ENCODE data around the gene PYGM. TPM values are rescaled to one million over a fixed set of nuclear protein-coding genes. Genes with fewer than 3 reads are reported as not detected.
A peak's percentile ranks its signal among the peaks of the same experiment; 100 is the strongest.

Gene PYGM
- total RNA-seq, 1 experiment from 2014 or later: 0.45 TPM

DNA sequence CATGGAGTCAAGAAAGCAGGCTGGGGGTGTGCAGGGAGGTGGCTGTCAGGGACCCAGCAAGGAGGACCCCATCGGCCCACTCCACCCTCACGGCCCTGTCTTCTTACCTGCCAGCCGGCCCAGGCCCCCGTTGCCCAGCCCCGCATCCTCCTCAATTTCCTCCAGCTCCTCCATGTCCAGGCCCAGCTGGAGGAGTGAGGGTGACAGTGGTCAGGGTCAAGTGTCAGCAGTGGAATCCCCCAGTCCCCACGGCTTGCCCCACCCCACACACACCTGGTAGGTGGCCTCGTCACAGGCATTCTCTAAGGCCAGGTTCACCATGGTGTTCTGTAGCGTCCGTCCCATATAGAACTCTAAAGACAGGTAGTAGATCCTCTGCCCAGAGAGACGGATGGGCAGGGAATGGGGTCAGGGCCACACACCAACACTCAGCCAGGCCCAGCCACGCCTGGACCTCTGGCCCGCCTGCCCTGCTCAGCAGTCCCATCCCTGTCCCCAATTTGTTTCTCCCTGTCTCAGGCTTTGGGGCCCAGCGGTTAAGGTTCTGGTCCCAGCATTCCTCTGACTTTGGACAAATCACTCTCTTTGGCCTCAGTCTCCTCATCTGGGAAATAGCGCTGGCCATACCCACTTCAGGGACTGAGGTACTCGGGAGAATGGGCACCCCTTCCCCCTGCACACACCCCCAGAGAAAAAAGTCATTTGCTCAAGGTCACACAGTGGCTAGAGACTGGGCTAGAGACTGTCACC is 1.3 kb downstream of the PYGM start:
- peaks cover 37% of the 10 kb centered on the region for H3K36me3 ChIP-seq
- no peaks in the 10 kb centered on the region for H3K9me3 ChIP-seq (replicated peaks)
- no peak overlapping the region for H3K27ac ChIP-seq
- H3K27me3 ChIP-seq (replicated peaks): no peaks in the 10 kb centered on the region
- H3K4me3 ChIP-seq: no peak overlapping the region
- peaks cover 30% of the 10 kb centered on the region for H3K4me1 ChIP-seq (replicated peaks)
- no peak for DNase-seq (ENCODE audit: low read depth in 1 of 2, low spot score in 2 of 2)

DNA sequence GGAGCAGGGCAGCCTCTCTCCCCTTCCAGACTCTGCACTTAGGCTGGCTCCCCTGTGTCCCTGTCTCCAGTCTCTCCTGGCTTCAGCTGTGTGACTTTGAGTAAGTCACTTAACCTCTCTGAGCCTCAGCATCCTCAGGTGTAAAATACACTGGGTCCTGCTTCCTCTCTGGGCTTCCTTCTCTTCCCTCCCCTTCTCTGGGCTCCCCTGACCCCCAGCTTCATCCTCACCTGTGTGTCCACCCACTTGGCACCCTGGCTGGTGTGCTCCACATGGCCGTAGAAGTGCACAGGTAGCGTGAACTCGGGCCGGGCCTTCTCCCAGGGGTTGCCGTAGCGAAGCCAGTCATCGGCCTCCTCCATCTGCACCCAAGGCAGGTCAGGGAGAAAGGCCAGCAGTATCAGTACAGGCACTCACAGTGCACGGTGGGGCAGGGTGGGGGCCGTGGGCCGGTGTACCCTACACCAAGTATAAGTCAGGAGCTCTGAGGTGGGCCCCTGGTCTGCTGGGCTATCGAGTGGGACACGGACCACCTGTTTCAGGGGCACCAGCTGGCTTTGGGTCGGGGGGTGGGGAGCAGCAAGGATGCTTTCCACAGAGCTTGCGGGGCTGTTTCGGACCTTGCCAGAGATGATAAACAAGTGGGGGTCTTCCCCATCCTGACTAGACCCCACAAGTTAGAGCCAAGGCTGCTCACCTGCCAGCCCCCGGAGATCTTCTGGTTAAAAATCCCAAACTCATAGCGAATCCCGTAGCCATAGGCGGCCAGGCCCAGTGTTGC is 2.0 kb downstream of the PYGM start:
- Histone ChIP-seq H3K4me1 (replicated peaks) (peaks cover 22% of the 10 kb centered on the region), H3K9me3 (replicated peaks) (no peaks in the 10 kb centered on the region), H3K27ac (no peak overlapping the region), H3K27me3 (replicated peaks) (no peaks in the 10 kb centered on the region), H3K4me3 (no peak overlapping the region), H3K36me3 (peaks cover 29% of the 10 kb centered on the region)
- DNase-seq (ENCODE audit: low read depth in 1 of 2, low spot score in 2 of 2): peak in 1 of 2 experiments; percentile 52

DNA sequence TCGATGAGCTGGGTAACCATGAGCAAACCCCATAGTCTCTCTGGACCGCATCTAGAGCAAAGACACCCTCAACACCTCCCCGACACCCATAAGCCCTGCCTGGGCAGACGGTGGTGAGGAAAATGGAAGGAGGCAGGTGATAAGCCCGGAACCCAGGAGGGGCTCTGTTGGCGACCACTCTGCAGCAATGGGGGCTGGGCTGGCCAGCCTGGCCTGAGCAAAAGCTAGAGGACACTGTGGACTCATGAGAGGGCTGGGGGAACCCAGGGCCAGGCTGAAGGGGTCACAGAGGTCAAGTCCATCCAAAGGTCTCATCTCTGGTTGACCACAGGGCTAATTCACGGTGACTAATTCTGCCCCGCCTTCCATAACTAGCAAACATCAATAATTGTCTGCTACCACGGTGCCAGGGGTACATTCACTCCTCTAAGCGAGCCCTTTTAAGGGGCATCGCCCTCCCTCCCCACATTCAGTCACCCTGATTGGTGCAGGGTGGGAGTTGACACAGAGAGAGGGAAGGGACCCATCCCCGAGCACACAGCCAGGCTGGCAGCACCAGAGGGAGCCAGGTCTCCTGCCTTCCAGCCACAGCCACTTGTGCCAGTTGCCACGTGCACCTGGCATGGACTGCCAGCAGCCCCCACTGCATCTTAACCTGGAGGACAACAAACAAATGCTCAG is 4.0 kb downstream of the PYGM start:
- H3K4me3 ChIP-seq: no peak overlapping the region
- no peak overlapping the region for H3K27ac ChIP-seq
- no peak for DNase-seq (ENCODE audit: low read depth in 1 of 2, low spot score in 2 of 2)
- H3K36me3 ChIP-seq: peaks cover 13% of the 10 kb centered on the region
- H3K4me1 ChIP-seq (replicated peaks): 0 out of 2 replicates have a peak, but pooled peaks cover 9% of the 10 kb centered on the region
- H3K27me3 ChIP-seq (replicated peaks): no peaks in the 10 kb centered on the region
- H3K9me3 ChIP-seq (replicated peaks): no peaks in the 10 kb centered on the region

DNA sequence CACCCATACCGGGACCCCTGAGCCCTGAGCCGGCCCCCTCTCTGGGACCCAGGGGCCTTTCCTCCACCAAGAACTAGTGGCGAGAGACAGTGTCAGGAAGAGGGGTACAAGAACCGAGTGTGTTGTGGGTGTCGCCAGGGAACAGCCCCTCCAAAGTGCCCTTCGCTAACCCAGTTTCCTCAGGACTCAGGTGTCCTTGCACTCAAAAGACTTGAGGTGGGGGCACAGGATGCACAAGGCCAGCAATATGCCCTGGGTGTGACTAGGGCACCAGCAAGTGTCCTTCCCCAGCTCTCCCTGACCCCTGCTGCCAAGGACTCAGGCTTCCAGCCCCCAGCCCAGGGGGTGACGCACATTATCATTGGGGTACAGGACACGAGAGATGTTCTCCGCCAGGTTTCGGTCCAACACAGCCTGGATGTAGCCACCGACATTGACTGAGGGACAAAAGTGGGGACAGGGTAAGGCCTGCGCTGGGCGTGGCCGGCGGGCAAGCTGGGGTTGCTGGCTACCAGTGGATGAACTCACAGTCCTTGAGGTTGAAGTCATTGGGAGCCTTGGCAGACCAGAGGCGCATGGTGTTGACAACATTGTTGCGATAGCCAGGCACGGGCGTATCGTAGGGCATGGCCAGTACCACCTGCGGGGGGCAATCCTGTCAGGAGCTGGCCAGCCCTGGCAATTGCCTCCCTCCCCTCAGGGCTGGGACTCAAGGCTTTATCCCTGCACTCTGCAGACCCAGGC is 4.7 kb downstream of the PYGM start:
- H3K36me3 ChIP-seq: peaks cover 6% of the 10 kb centered on the region
- no peak for DNase-seq (ENCODE audit: low read depth in 1 of 2, low spot score in 2 of 2)
- H3K27me3 ChIP-seq (replicated peaks): no peaks in the 10 kb centered on the region
- no peak overlapping the region for H3K4me3 ChIP-seq
- H3K4me1 ChIP-seq (replicated peaks): 0 out of 2 replicates have a peak, but pooled peaks cover 9% of the 10 kb centered on the region
- no peaks in the 10 kb centered on the region for H3K9me3 ChIP-seq (replicated peaks)
- H3K27ac ChIP-seq: no peak overlapping the region

DNA sequence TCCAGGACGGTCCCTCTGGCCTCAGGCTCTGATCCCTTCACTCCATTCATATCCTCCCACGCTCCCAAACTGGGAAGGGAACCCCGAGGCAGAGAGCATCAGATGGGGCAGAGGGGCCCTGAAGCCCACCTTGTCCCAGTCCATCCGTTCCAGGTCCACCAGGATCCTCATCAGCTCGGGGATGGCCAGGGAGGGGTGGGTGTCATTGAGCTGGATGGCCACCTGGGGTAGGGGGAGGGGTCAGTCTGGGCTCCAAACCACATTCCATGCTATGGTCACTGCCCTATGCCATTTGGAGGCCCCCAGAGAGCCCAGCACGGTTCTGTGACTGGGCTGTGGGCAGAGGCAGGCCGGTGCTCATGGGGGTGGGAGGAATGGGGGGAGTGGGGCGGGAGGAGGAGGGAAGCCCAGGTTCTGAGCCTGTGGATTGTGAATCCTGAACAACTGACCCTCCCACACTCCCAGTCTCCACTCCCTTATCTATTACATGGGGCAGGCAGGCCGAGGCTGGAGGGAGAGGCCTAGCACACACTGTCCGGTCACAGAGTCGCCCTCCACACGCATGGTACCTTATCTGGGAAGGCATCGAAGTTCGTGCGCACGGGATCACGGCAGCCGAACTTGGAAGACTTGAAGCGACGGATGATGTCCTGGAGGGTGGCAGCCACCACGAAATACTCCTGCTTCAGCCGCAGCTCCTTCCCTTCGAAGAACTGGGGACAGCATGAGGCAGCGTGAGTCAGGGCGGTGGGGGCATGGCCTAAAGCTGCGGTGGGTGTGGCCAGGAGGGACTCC is 5.5 kb downstream of the PYGM start:
- H3K4me3 ChIP-seq: no peak overlapping the region
- H3K9me3 ChIP-seq (replicated peaks): no peaks in the 10 kb centered on the region
- H3K4me1 ChIP-seq (replicated peaks): 0 out of 2 replicates have a peak, but pooled peaks cover 9% of the 10 kb centered on the region
- DNase-seq (ENCODE audit: low read depth in 1 of 2, low spot score in 2 of 2): no peak
- H3K27me3 ChIP-seq (replicated peaks): no peaks in the 10 kb centered on the region
- peaks cover 3% of the 10 kb centered on the region; the same call in 1 of the 2 replicates for H3K36me3 ChIP-seq
- H3K27ac ChIP-seq: no peak overlapping the region

DNA sequence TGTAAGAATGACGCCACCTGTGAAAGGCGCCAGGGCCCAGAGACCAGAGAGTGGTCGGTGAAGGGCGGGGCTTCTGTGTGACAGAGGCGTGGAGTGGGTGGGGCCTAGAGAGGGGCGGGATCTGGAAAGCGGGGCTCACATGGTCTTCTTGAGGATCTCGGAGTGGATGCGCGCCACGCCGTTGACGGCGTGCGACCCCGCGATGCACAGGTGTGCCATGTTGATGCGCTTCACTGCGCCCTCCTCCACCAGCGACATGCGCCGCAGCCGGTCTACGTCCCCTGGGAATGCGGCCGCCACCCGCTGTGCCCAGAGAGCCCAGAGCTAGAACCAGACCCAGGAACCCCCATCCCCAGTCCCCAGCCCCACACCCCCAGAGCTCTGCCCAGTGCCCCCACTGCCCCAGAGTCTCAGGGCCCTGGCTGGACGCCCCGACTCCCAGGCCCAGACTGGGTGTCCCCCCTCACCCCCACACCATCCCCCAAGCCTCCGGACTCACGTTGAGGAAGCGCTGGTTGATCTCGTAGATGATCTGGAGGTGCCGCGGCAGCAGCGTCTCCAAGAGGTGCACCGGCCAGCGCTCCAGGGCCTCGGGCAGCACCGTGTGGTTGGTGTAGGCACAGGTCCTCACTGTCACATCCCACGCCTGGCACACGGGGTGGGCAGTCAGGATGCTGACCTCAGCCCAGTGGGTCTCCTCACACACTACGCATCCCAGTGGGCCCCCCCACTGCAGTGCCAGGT is 6.2 kb downstream of the PYGM start:
- H3K36me3 ChIP-seq: peaks cover 3% of the 10 kb centered on the region; the same call in 1 of the 2 replicates
- no peak overlapping the region for H3K27ac ChIP-seq
- no peaks in the 10 kb centered on the region for H3K27me3 ChIP-seq (replicated peaks)
- H3K4me1 ChIP-seq (replicated peaks): 0 out of 2 replicates have a peak, but pooled peaks cover 9% of the 10 kb centered on the region
- H3K4me3 ChIP-seq: no peak overlapping the region
- DNase-seq (ENCODE audit: low read depth in 1 of 2, low spot score in 2 of 2): no peak
- H3K9me3 ChIP-seq (replicated peaks): no peaks in the 10 kb centered on the region

DNA sequence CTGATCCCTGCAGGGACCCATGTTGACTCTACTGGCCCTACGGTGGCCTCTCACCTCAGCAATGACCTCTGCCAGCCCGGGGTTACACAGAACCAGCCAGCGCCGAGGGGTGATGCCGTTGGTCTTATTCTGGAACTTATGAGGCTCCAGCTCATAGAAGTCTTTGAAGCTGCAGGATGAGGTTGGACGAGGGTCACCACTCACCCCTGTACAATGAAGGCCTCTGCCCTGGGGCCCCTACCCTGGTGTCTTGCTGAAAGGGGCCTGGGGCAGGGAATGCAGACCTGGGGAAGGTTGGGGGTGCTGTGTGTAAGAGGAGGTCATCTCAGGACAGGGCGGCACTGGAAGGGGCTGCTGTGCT is 6.8 kb downstream of the PYGM start:
- no peak for DNase-seq (ENCODE audit: low read depth in 1 of 2, low spot score in 2 of 2)
- Histone ChIP-seq H3K27me3 (replicated peaks) (no peaks in the 10 kb centered on the region), H3K4me1 (replicated peaks) (0 out of 2 replicates have a peak, but pooled peaks cover 9% of the 10 kb centered on the region), H3K27ac (no peak overlapping the region), H3K36me3 (peaks cover 3% of the 10 kb centered on the region; the same call in 1 of the 2 replicates), H3K4me3 (no peak overlapping the region), H3K9me3 (replicated peaks) (no peaks in the 10 kb centered on the region)

DNA sequence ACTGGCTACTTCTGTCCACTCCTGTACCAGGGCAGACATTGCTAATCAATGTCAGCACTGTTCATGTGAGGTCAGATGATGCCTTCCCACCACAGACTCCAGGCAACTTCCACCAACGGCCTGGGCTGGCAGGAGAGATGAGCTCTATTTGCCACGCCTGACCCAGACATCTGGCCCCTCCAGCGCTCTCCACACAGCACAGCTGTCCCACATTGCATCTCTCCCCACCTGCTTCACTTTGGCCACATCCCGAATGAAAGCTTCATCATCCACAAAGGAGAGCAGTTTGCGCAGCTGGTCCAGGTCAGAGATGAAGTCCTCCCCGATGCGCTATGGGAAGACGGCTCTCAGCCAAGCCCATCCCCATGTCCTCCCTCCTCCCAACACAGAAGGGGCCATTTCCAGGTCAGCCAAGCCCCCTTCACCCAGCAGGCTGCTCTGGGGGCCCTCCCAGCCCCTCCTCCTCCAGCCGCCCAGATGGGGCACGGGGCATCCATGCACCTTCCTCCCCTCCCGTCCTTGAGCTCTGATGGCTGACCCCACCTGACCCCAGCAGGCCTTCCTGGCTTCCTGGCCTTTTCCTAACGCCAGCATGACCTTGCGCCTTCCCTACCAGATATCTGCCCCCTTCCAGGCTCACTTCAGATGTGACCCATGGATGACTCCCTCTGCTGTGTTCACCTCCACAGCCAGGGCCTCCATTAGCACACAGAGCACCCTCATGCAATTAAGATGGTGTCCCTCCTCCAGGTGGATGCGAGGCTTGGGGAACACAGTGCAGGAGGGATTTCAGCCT is 7.4 kb downstream of the PYGM start:
- peaks cover 3% of the 10 kb centered on the region; the same call in 1 of the 2 replicates for H3K36me3 ChIP-seq
- H3K4me1 ChIP-seq (replicated peaks): 0 out of 2 replicates have a peak, but pooled peaks cover 9% of the 10 kb centered on the region
- no peaks in the 10 kb centered on the region for H3K27me3 ChIP-seq (replicated peaks)
- DNase-seq (ENCODE audit: low read depth in 1 of 2, low spot score in 2 of 2): no peak
- no peaks in the 10 kb centered on the region for H3K9me3 ChIP-seq (replicated peaks)
- H3K4me3 ChIP-seq: no peak overlapping the region
- H3K27ac ChIP-seq: no peak overlapping the region

DNA sequence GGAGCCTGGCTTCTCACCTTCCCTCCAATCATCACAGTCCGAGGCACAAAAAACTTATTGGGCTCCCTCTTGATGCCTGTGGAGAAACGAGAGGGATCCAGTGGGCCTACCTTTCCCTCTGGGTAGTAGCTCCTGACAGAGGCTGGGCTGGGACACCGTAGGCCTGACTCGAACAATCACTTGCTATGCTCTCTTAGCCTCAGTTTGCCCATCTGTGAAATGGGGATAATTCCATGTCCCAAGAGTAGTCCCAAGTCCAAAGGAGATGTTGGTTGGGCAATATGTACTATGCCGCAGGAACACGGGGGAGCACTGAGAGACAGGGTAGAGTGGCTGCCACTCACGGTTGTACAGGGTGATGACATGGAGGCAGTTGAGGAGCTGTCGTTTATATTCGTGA is 8.2 kb downstream of the PYGM start:
- Histone ChIP-seq H3K27ac (no peak overlapping the region), H3K4me3 (no peak overlapping the region), H3K27me3 (replicated peaks) (peaks cover 1% of the 10 kb centered on the region; the same call in 1 of the 2 replicates), H3K9me3 (replicated peaks) (no peaks in the 10 kb centered on the region), H3K36me3 (0 out of 2 replicates have a peak, but pooled peaks cover 3% of the 10 kb centered on the region), H3K4me1 (replicated peaks) (0 out of 2 replicates have a peak, but pooled peaks cover 9% of the 10 kb centered on the region)
- no peak for DNase-seq (ENCODE audit: low read depth in 1 of 2, low spot score in 2 of 2)

DNA sequence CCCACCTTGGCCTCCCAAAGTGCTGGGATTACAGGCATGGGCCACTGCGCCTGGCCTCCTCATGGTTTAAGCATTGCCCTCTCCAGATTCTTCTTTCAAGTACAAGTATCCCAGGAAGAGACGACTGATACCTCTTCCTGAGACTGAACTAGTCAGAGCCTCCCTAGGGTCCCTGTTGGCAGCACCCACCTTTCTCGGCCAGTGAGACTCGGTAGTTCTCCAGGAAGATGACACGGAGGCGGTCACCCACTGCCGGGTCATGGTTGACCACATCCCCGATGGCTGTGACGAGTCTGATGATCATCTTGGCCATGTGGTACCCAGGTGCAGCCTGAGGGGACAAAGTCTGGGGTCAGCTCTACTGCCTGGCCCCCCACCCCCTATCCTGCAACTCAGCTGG is 8.6 kb downstream of the PYGM start:
- H3K27me3 ChIP-seq (replicated peaks): peaks cover 6% of the 10 kb centered on the region
- H3K4me3 ChIP-seq: no peak overlapping the region
- 0 out of 2 replicates have a peak, but pooled peaks cover 5% of the 10 kb centered on the region for H3K4me1 ChIP-seq (replicated peaks)
- no peak for DNase-seq (ENCODE audit: low read depth in 1 of 2, low spot score in 2 of 2)
- H3K9me3 ChIP-seq (replicated peaks): no peaks in the 10 kb centered on the region
- H3K27ac ChIP-seq: no peak overlapping the region
- H3K36me3 ChIP-seq: 0 out of 2 replicates have a peak, but pooled peaks cover 3% of the 10 kb centered on the region

DNA sequence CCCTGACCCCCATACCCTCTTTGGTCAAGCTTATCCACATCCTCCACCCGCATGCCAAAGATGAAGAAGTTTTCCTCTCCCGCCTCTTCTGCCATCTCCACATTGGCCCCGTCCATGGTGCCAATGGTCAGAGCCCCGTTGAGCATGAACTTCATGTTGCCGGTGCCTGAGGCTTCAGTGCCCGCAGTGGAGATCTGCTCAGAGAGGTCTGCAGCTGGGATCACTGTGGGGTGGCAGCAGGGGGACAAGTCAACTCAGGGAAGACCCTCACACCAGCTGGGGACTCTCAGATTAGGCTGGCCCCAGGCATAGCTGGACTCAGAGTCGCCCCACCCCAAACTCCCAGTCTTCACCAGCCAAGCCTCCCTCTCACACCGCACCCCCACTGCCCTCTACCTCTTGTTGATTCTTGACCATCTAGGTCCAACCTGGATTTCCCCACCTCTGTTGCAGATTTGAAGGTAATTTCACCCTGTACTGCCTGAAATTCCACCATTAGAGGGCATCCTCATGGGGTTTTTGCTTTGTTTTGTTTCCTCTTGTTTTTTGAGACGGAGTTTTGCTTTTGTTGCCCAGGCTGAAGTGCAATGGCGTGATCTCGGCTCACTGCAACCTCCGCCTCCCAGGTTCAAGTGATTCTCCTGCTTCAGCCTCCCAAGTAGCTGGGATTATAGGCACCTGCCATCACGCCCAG is 9.3 kb downstream of the PYGM start:
- Histone ChIP-seq H3K9me3 (replicated peaks) (no peaks in the 10 kb centered on the region), H3K27ac (no peak overlapping the region), H3K4me3 (no peak overlapping the region), H3K4me1 (replicated peaks) (peaks cover 4% of the 10 kb centered on the region), H3K36me3 (0 out of 2 replicates have a peak, but pooled peaks cover 3% of the 10 kb centered on the region), H3K27me3 (replicated peaks) (peaks cover 12% of the 10 kb centered on the region)
- no peak for DNase-seq (ENCODE audit: low read depth in 1 of 2, low spot score in 2 of 2)

Measured in SJSA1 (cell line).